Activated T-cell treated with anti-CD3 and anti-CD28 coated beads, Interleukin-2, amount 50 U/mL, for 24 hours (primary cell): Measurements from ENCODE around the gene LTBP4.
A peak's percentile ranks its signal among the peaks of the same experiment; 100 is the strongest.

Source experiments
- DNase-seq: peaks from one replicate; pipeline ENCODE4 v3.0.0-alpha.2; 2020
- H3K27ac Mint-ChIP-seq: 2 replicates; pipeline ENCODE4 v1.8.0; 2020; ENCODE audit warnings: mild to moderate bottlenecking, mixed read lengths
- H3K27me3 Mint-ChIP-seq: 2 replicates; pipeline ENCODE4 v1.8.0; 2020; ENCODE audit warnings: mixed read lengths
- H3K36me3 Mint-ChIP-seq: 2 replicates; pipeline ENCODE4 v1.8.0; 2020; ENCODE audit warnings: low read depth, mixed read lengths
- H3K4me1 Mint-ChIP-seq: 2 replicates; pipeline ENCODE4 v1.8.0; 2020; ENCODE audit warnings: low read depth, mixed read lengths
- H3K4me3 Mint-ChIP-seq: 2 replicates; pipeline ENCODE4 v1.8.0; 2020; ENCODE audit warnings: mild to moderate bottlenecking, moderate library complexity, mixed read lengths
- H3K9me3 Mint-ChIP-seq: 2 replicates; pipeline ENCODE4 v1.8.0; 2020; ENCODE audit warnings: mixed read lengths

LTBP4 gene

GRCh38 chr19:40599331-40599901 is 1.8 kb upstream of the LTBP4 start:
- peaks cover 48% of the 10 kb centered on the region for H3K27me3 Mint-ChIP-seq
- H3K4me3 Mint-ChIP-seq = no peak overlapping the region
- H3K4me1 Mint-ChIP-seq = peaks cover 60% of the 10 kb centered on the region
- peak; percentile 40 for DNase-seq
- H3K9me3 Mint-ChIP-seq = no peaks in the 10 kb centered on the region
- no peak overlapping the region for H3K27ac Mint-ChIP-seq
- no peaks in the 10 kb centered on the region for H3K36me3 Mint-ChIP-seq

- Mint-ChIP-seq H3K27me3 (peaks cover 48% of the 10 kb centered on the region), H3K36me3 (no peaks in the 10 kb centered on the region), H3K4me1 (peaks cover 60% of the 10 kb centered on the region), H3K4me3 (peak overlapping the region; percentile 58), H3K27ac (no peak overlapping the region), H3K9me3 (no peaks in the 10 kb centered on the region)
- DNase-seq = no peak
Observed at GRCh38 chr19:40599902-40600569, 1.1 kb upstream of the LTBP4 start.

- no peaks in the 10 kb centered on the region for H3K36me3 Mint-ChIP-seq
- H3K27ac Mint-ChIP-seq = peak overlapping the region; percentile 31
- peak overlapping the region; percentile 58 for H3K4me3 Mint-ChIP-seq
- peak; percentile 41 for DNase-seq
- peaks cover 48% of the 10 kb centered on the region for H3K27me3 Mint-ChIP-seq
- no peaks in the 10 kb centered on the region for H3K9me3 Mint-ChIP-seq
- peaks cover 64% of the 10 kb centered on the region for H3K4me1 Mint-ChIP-seq
Observed at GRCh38 chr19:40600570-40601133, 517 bp upstream of the LTBP4 start.

GRCh38 chr19:40603071-40603388 is 1.9 kb downstream of the LTBP4 start:
- H3K27me3 Mint-ChIP-seq = peaks cover 33% of the 10 kb centered on the region
- H3K4me1 Mint-ChIP-seq = peaks cover 74% of the 10 kb centered on the region
- H3K4me3 Mint-ChIP-seq = no peak overlapping the region
- no peaks in the 10 kb centered on the region for H3K9me3 Mint-ChIP-seq
- H3K27ac Mint-ChIP-seq = no peak overlapping the region
- H3K36me3 Mint-ChIP-seq = no peaks in the 10 kb centered on the region
- DNase-seq = no peak

GRCh38 chr19:40603389-40604170 is 2.4 kb downstream of the LTBP4 start:
- Mint-ChIP-seq H3K36me3 (no peaks in the 10 kb centered on the region), H3K4me1 (peaks cover 72% of the 10 kb centered on the region), H3K27ac (peak overlapping the region; percentile 86), H3K27me3 (peaks cover 29% of the 10 kb centered on the region), H3K4me3 (peak overlapping the region; percentile 76), H3K9me3 (no peaks in the 10 kb centered on the region)
- DNase-seq = peak; percentile 96

- Mint-ChIP-seq H3K4me3 (peak overlapping the region; percentile 76), H3K27me3 (peaks cover 22% of the 10 kb centered on the region)
Observed at GRCh38 chr19:40604171-40604646, 3.0 kb downstream of the LTBP4 start.

GRCh38 chr19:40604647-40605215 is 3.6 kb downstream of the LTBP4 start:
- Mint-ChIP-seq H3K36me3 (no peaks in the 10 kb centered on the region), H3K9me3 (no peaks in the 10 kb centered on the region), H3K27me3 (peaks cover 17% of the 10 kb centered on the region), H3K27ac (peak overlapping the region; percentile 93), H3K4me3 (peak overlapping the region; percentile 76), H3K4me1 (peaks cover 70% of the 10 kb centered on the region)
- DNase-seq = peak; percentile 55

More at GRCh38 chr19:40604171-40604646, 3.0 kb downstream of the LTBP4 start:
- Mint-ChIP-seq H3K36me3 (no peaks in the 10 kb centered on the region), H3K9me3 (no peaks in the 10 kb centered on the region), H3K27ac (peak overlapping the region; percentile 86), H3K4me1 (peaks cover 72% of the 10 kb centered on the region)
- no peak for DNase-seq

- H3K27ac Mint-ChIP-seq = peak overlapping the region; percentile 93
- peaks cover 14% of the 10 kb centered on the region for H3K27me3 Mint-ChIP-seq
- peak; percentile 87 for DNase-seq
- H3K36me3 Mint-ChIP-seq = no peaks in the 10 kb centered on the region
- peaks cover 72% of the 10 kb centered on the region for H3K4me1 Mint-ChIP-seq
- no peaks in the 10 kb centered on the region for H3K9me3 Mint-ChIP-seq
- peak overlapping the region; percentile 76 for H3K4me3 Mint-ChIP-seq
Observed at GRCh38 chr19:40605216-40605971, 4.2 kb downstream of the LTBP4 start.

- peaks cover 3% of the 10 kb centered on the region for H3K27me3 Mint-ChIP-seq
- H3K9me3 Mint-ChIP-seq = no peaks in the 10 kb centered on the region
- peak overlapping the region; percentile 15 for H3K4me3 Mint-ChIP-seq
- H3K27ac Mint-ChIP-seq = peak overlapping the region; percentile 20
- H3K4me1 Mint-ChIP-seq = peaks cover 79% of the 10 kb centered on the region
- no peaks in the 10 kb centered on the region for H3K36me3 Mint-ChIP-seq
- no peak for DNase-seq
Observed at GRCh38 chr19:40607311-40608239, 6.4 kb downstream of the LTBP4 start.

- DNase-seq = no peak
- H3K36me3 Mint-ChIP-seq = peaks cover under 1% of the 10 kb centered on the region
- H3K9me3 Mint-ChIP-seq = no peaks in the 10 kb centered on the region
- H3K4me1 Mint-ChIP-seq = peaks cover 77% of the 10 kb centered on the region
- H3K27ac Mint-ChIP-seq = no peak overlapping the region
- H3K4me3 Mint-ChIP-seq = peak overlapping the region; percentile 15
- peaks cover 3% of the 10 kb centered on the region for H3K27me3 Mint-ChIP-seq
Observed at GRCh38 chr19:40608240-40608621, 7.1 kb downstream of the LTBP4 start.

- no peak for DNase-seq
- H3K27ac Mint-ChIP-seq = peak overlapping the region; percentile 97
- peaks cover 3% of the 10 kb centered on the region for H3K27me3 Mint-ChIP-seq
- H3K36me3 Mint-ChIP-seq = peaks cover 3% of the 10 kb centered on the region
- peaks cover 73% of the 10 kb centered on the region for H3K4me1 Mint-ChIP-seq
- H3K4me3 Mint-ChIP-seq = peak overlapping the region; percentile 94
- no peaks in the 10 kb centered on the region for H3K9me3 Mint-ChIP-seq
Observed at GRCh38 chr19:40608957-40609356, 7.8 kb downstream of the LTBP4 start.

- DNase-seq = peak; percentile 96
- Mint-ChIP-seq H3K27me3 (no peaks in the 10 kb centered on the region), H3K9me3 (no peaks in the 10 kb centered on the region), H3K36me3 (peaks cover 9% of the 10 kb centered on the region), H3K4me3 (peak overlapping the region; percentile 94), H3K4me1 (peaks cover 69% of the 10 kb centered on the region), H3K27ac (peak overlapping the region; percentile 97)
Observed at GRCh38 chr19:40609561-40610395, 8.6 kb downstream of the LTBP4 start.
